HG03354 (cell line): ENCODE measurements around the gene MBP.

Experiments used
- ATAC-seq: cut with Tn5 transposase; IDR thresholded peaks from one replicate; pipeline ENCODE4 v1.9.1; 2021; ENCODE audit warnings: mild to moderate bottlenecking; ENCODE audit not compliant: unreplicated experiment, poor library complexity, severe bottlenecking

The MBP gene

DNA sequence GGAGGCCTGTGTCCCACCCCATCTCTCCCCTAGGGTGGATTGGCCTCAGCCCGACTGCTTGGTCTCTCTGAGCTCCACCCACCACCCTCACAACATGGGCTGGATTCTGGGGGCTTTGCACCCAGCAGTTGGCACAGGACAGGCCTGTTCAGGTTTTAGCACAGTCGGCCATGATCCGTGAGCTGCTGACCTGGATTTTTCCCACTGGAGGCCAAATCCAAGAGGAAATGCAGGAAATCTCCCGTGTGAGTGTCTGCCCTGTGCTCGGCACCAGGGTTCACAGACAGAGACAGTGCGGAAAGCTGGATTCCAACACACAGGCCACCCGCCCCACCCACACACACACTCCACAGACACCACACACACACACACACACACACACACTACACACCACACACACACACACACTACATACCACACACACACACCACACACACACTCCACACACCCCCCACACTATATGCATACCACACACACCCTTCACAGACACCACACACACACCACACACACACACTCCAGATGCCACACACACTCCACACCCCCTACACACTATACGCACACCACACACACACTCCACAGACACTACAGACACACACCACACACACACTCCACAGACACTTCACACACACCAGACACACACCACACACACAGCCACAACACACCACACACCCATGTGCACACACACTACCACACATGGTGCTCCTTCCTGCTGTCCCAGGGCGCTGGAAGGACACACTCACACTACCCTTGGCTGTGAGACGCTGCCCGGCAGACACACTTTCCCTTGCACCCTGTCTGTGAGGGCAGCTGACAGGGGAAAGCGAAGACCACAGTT lies 14.1 kb downstream of the MBP start:
- no peak for ATAC-seq

GRCh38 chr18:77116201-77117080 lies 16.1 kb downstream of the MBP start:
- no peak for ATAC-seq

DNA sequence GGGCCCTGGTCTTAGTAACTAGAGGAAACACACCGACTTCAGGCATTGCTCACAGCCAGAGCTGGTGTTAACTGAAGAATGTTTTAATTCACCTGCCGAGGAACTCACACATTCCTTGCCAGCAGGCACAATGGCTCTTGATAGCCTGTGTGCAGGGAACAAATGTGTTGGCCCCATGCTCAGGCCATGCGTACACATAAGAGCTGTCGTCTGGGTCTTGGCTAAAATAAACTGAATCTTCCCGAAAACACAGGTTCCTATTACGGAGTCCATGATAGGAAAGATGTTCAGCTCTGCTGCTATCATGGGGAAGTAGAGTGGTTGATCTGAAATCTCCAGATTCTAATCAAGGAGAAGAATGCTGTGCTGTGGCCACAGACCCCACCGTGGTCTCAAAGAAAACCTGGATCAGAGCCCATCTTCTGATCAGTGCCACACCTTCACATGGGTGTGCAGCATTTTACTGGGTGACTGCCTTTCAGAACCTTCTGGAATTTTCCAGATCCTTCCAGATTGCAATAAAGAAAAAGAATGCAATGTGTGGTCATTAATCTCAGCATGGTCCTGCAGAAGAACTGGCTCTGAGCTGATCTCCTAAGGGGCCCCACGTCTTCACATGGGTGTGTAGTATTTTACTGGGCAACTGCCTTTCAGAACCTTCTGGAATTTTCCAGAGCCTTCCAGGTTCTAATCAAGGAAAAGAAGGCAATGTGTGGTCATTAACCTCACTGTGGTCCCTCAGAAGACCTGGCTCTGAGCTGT lies 17.2 kb downstream of the MBP start:
- ATAC-seq, result no peak

- peak; percentile 97 for ATAC-seq
Observed at GRCh38 chr18:77114415-77115191, 18.0 kb downstream of the MBP start.

- no peak for ATAC-seq
Observed at GRCh38 chr18:77114152-77114414, 18.5 kb downstream of the MBP start.

DNA sequence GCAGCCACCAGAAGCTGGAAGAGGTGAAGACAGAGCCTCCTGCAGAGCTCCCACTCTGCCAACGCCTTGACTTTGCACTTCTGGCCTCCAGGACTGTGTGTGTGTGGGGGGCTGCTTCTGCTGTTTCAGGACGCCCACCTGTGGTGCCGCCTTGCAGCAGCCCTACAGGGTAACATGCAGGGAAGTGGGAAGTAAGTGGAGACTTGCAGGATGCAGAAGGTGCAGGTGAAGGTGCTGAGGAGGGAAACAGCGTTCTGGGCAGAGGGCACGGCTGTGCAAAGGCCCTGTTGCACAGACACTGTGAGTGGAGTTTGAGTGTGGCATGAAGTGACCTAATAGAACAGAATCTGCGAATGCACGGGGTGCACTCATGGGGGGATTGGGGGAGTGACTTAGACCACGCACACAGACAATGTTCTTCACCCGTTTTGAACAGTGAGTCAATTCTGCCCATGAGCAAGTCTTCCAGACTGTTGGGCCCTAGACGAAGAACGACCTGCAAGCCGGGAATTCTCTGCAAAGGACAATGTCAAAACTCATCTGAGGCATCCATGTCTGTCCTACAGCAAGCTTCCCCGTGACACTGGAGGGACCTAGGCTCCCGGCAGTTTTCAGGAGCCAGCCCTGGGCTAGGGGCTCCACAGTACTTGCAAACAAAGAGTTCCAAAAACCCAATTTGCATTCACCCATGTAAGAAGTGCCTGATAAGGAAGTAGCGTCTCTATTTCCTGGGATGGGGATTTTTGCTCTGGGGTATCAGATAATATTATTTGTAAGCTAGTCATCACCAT lies 19.0 kb downstream of the MBP start:
- ATAC-seq, result no peak

GRCh38 chr18:77112747-77113092 lies 19.9 kb downstream of the MBP start:
- no peak for ATAC-seq

DNA sequence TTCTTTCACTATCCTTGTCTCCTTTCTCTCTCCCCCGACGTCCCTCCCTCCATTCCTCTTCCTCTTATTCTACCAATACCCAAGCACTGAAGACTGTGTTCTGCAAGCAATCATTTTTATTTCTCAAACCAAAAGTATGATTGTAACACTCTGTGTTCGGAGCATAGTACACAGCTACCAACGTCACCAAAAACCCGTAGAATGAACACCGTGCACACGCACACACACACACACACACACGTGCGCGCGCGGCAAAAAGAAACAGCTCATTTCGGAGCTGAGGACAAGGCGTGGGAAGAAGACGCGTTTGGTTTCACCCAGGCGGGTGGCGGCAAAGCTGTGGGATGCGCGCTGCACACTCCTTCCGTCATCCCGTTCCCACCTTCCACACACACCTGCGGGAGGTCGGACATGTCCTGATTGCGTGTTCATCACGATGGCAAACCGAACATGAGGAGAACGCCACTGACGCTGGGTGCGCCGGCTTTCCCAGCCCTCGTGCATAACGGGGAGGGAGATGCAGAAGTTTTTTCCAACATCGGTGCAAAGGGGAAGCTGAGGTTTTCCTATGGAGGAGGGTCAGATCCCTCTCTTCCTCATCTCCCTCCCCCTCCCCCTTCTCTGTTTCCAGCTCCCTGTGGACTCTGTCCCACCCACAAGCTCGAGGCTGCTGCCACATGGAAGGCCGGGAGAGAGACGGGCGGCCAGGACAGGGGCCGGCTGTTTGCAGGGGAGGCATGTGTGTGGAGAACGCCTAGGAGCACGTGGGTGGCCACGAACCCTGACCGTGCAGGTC lies 20.4 kb downstream of the MBP start:
- ATAC-seq, result no peak

DNA sequence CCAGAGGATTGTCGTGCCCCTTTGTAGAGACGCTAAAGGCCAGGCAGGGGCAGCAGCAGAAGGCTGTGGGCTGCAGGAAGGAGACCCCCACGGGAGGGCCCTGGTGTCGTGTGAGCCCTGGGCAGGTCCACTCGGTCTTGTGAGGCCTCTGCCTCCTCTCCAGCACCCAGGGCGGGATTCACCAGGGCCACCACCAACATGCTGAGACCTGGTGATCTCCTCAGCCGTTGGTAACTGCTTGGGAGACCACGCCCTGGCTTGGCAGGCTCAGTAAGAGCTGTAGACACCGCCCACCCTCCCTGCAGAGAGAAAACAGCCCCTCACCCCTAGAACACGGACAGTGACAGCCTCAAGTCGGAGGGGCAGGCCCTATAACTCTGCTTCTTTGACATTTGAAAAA lies 21.1 kb downstream of the MBP start:
- no peak for ATAC-seq

GRCh38 chr18:77110936-77111335 lies 21.6 kb downstream of the MBP start:
- ATAC-seq, result no peak

- ATAC-seq, result no peak
Observed at GRCh38 chr18:77110400-77110799, 22.2 kb downstream of the MBP start.

DNA sequence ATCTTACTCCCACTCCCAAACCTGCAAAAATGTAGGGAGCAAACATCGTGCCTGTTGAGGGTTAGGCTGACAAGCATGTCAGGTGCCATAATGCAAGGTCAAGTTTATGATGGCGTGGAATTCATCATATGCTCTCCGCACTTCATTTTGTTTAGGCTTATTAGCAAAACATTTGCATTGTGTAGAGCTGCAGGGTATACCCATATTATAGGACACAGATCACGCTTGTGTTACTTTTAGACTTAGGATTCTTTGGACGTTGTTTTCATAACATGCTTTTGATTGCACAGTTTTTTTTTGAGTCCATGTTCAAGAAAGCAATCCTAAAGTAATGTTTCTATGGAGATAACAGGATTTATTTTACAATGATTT lies 22.9 kb downstream of the MBP start:
- ATAC-seq, result no peak

- ATAC-seq, result no peak
Observed at GRCh38 chr18:77108821-77109647, 23.5 kb downstream of the MBP start.

- ATAC-seq, result peak; percentile 67
Observed at GRCh38 chr18:77108001-77108692, 24.4 kb downstream of the MBP start.

- no peak for ATAC-seq
Observed at GRCh38 chr18:77107292-77107691, 25.3 kb downstream of the MBP start.

- no peak for ATAC-seq
Observed at GRCh38 chr18:77106331-77106730, 26.3 kb downstream of the MBP start.

DNA sequence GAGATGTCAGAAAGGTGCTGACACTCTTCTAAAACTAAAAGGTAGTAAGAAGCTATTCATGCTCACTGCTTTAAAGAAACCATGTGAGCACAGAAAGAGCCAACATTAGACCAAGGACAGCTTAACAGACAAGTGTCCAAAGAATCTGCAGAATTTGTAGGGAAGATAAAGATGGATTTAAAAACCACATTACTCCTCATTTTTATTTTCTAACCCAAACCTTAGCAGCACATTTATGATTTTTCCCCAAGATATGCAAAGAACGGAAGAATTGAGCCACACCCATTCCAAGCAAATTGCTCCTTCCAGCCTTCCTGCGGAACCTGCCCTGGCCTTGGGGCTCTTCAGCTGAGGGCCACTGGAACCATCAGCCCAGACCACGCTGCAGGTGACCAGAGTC lies 26.9 kb downstream of the MBP start:
- no peak for ATAC-seq
